Calu3 (cell line): ENCODE results near the gene MPV17L2. TPM values are rescaled to one million over a fixed set of nuclear protein-coding genes. Genes with fewer than 3 reads are reported as not detected.

Source experiments
- BruUV-seq: library from RNA; stranded (reverse); fragments of 400-500 nt; replicated peaks from 2 replicates; lab custom pipeline; 2021; lab: Mats Ljungman, UMichigan
- CTCF ChIA-PET: fragments of 300-600 bp; sonication (Branson Sonifier 250); formaldehyde crosslinking; loops from one replicate; lab custom pipeline; 2022; ENCODE audit warnings: antibody characterized with exemption; lab: Charles Lee
- DNase-seq: peaks from one replicate; pipeline ENCODE4 v3.0.0; 2022
- H3K27ac Mint-ChIP-seq: one replicate; pipeline ENCODE4 v1.8.0; 2022; ENCODE audit warnings: mixed read lengths; ENCODE audit not compliant: unreplicated experiment
- H3K27me3 Mint-ChIP-seq: one replicate; pipeline ENCODE4 v1.8.0; 2022; ENCODE audit warnings: mixed read lengths; ENCODE audit not compliant: unreplicated experiment
- H3K36me3 Mint-ChIP-seq: one replicate; pipeline ENCODE4 v1.8.0; 2022; ENCODE audit warnings: mild to moderate bottlenecking, moderate library complexity, mixed read lengths; ENCODE audit not compliant: insufficient read depth, unreplicated experiment
- H3K4me1 Mint-ChIP-seq: one replicate; pipeline ENCODE4 v1.8.0; 2022; ENCODE audit warnings: mild to moderate bottlenecking, low read depth, mixed read lengths; ENCODE audit not compliant: unreplicated experiment
- H3K4me3 Mint-ChIP-seq: one replicate; pipeline ENCODE4 v1.8.0; 2022; ENCODE audit warnings: mild to moderate bottlenecking, low read depth, moderate library complexity, mixed read lengths; ENCODE audit not compliant: unreplicated experiment
- H3K9me3 Mint-ChIP-seq: one replicate; pipeline ENCODE4 v1.8.0; 2022; ENCODE audit warnings: low read depth, mixed read lengths; ENCODE audit not compliant: unreplicated experiment
- CTCF ChIP-seq: fragments of 200-600 bp; IDR thresholded peaks from one replicate; pipeline ENCODE4 v1.8.0; 2022; ENCODE audit warnings: antibody characterized with exemption; ENCODE audit not compliant: unreplicated experiment
- intact Hi-C: fragments of 100-400 bp; cut with micrococcal nuclease; formaldehyde crosslinking; loops from one replicate; pipeline ENCODE4 v1.10.0; 2022; ENCODE audit not compliant: unreplicated experiment
- total RNA-seq: library from RNA; stranded (reverse); gene quantifications from 2 replicates; pipeline ENCODE4 v1.2.3, GENCODE V29; 2022

Gene MPV17L2
- total RNA-seq, 1 experiment from 2014 or later, result 10.9 TPM

GRCh38 chr19:18194181-18194530, 1.1 kb downstream of the MPV17L2 start:
- Mint-ChIP-seq H3K4me1 (peaks cover 8% of the 10 kb centered on the region), H3K27me3 (no peaks in the 10 kb centered on the region), H3K4me3 (peak overlapping the region; percentile 72), H3K36me3 (peaks cover 28% of the 10 kb centered on the region), H3K27ac (peak overlapping the region; percentile 33), H3K9me3 (no peaks in the 10 kb centered on the region)
- DNase-seq, result no peak
- intact Hi-C loops, result no loop called here
- no TSS peak for BruUV-seq
- TF ChIP-seq CTCF, result no peak
- CTCF ChIA-PET, result no interaction called here

- peak overlapping the region; percentile 72 for H3K4me3 Mint-ChIP-seq
- intact Hi-C loops, result no loop called here
Measured at GRCh38 chr19:18194554-18195238, 1.7 kb downstream of the MPV17L2 start.

GRCh38 chr19:18196511-18196845, 3.5 kb downstream of the MPV17L2 start:
- H3K9me3 Mint-ChIP-seq, result no peaks in the 10 kb centered on the region
- H3K4me3 Mint-ChIP-seq, result no peak overlapping the region
- TF ChIP-seq CTCF, result no peak
- no peak overlapping the region for H3K27ac Mint-ChIP-seq
- CTCF ChIA-PET, result no interaction called here
- DNase-seq, result no peak
- H3K27me3 Mint-ChIP-seq, result no peaks in the 10 kb centered on the region
- peaks cover 8% of the 10 kb centered on the region for H3K4me1 Mint-ChIP-seq
- intact Hi-C loops, result no loop called here
- no TSS peak for BruUV-seq
- H3K36me3 Mint-ChIP-seq, result peaks cover 28% of the 10 kb centered on the region

More at GRCh38 chr19:18194554-18195238, 1.7 kb downstream of the MPV17L2 start:
- H3K4me1 Mint-ChIP-seq, result peaks cover 8% of the 10 kb centered on the region
- H3K36me3 Mint-ChIP-seq, result peaks cover 28% of the 10 kb centered on the region
- TF ChIP-seq CTCF, result no peak
- H3K27me3 Mint-ChIP-seq, result no peaks in the 10 kb centered on the region
- no peaks in the 10 kb centered on the region for H3K9me3 Mint-ChIP-seq
- no peak overlapping the region for H3K27ac Mint-ChIP-seq
- CTCF ChIA-PET, result no interaction called here
- no TSS peak for BruUV-seq
- no peak for DNase-seq

GRCh38 chr19:18197306-18197705, 4.3 kb downstream of the MPV17L2 start:
- Mint-ChIP-seq H3K27me3 (no peaks in the 10 kb centered on the region), H3K9me3 (no peaks in the 10 kb centered on the region)
- DNase-seq, result no peak

More at GRCh38 chr19:18197306-18197705, 4.3 kb downstream of the MPV17L2 start:
- TF ChIP-seq CTCF, result no peak
- no peak overlapping the region for H3K27ac Mint-ChIP-seq
- peaks cover 22% of the 10 kb centered on the region for H3K36me3 Mint-ChIP-seq
- H3K4me3 Mint-ChIP-seq, result no peak overlapping the region
- H3K4me1 Mint-ChIP-seq, result peaks cover 8% of the 10 kb centered on the region
- BruUV-seq, result no TSS peak
- intact Hi-C loops, result no loop called here
- CTCF ChIA-PET, result interaction anchor here (0.7 kb wide), 1 partner anchor 292 kb away, joined by 6 read pairs; no protein-coding TSS in a partner anchor
